HCT116 (cell line): Measurements from ENCODE around the gene HOXC11. TPM values are rescaled to one million over a fixed set of nuclear protein-coding genes. Genes with fewer than 3 reads are reported as not detected.

Experiments
- ATAC-seq: fragments of 200-7000 bp; cut with Tn5 transposase; 2 replicates; pipeline ENCODE4 v1.9.1; 2020; ENCODE audit warnings: mild to moderate bottlenecking, moderate library complexity
- BruUV-seq: library from RNA; stranded (reverse); fragments of 400-500 nt; replicated peaks from 2 replicates; lab custom pipeline; 2021; lab: Mats Ljungman, UMichigan
- CTCF ChIA-PET: fragments of 300-600 bp; sonication (Branson Sonifier 250); formaldehyde crosslinking; loops from one replicate; lab custom pipeline; 2021; ENCODE audit warnings: antibody characterized with exemption; lab: Charles Lee
- POLR2A ChIA-PET: fragments of 300-600, 350-600 bp; sonication (Branson Sonifier 250); formaldehyde crosslinking; loops from one replicate; lab custom pipeline; 2021; ENCODE audit warnings: antibody characterized with exemption; lab: Charles Lee
- RAD21 ChIA-PET, 2 experiments: fragments of 300-600 bp; sonication (Branson Sonifier 250); formaldehyde crosslinking; loops; one replicate each; lab custom pipeline; 2023; ENCODE audit warnings: low total read pairs in 2 of 2; ENCODE audit not compliant: uncharacterized antibody in 2 of 2, unreplicated experiment in 2 of 2, low non-redundant PET in 1 of 2; lab: Charles Lee
- DNase-seq: peaks from one replicate; pipeline ENCODE4 v3.0.0-alpha.2; 2010; ENCODE audit warnings: low read depth, low spot score
- H2AFZ ChIP-seq: fragments of 200-600 bp; shearing (Covaris generic), sonication (generic); 2 replicates; pipeline ENCODE4 v1.6.1; 2017; ENCODE audit warnings: low read depth, mixed run types, mixed read lengths, antibody characterized with exemption, low read length; ENCODE audit not compliant: poor library complexity, severe bottlenecking
- H3K27ac ChIP-seq: 2 replicates; pipeline ENCODE4 v1.5.1; 2012; ENCODE audit warnings: low read depth, low read length
- H3K27me3 ChIP-seq: fragments of 200-600 bp; sonication (generic); 2 replicates; pipeline ENCODE4 v1.6.1; 2016; ENCODE audit warnings: mixed run types, low read length, mixed read lengths; ENCODE audit not compliant: insufficient read depth
- H3K36me3 ChIP-seq, 2 experiments: fragments of 200-500 bp in 1 of 2; fragments of 200-600 bp in 1 of 2; sonication (Bioruptor generic) in 1 of 2; sonication (generic) in 1 of 2; 2 replicates each; pipeline versions ENCODE4 v1.5.1 to v1.6.1; 2014 to 2016; ENCODE audit warnings: low read length in 2 of 2, inconsistent platforms in 1 of 2, mixed read lengths in 1 of 2, mixed run types in 1 of 2; ENCODE audit not compliant: insufficient read depth in 2 of 2, control insufficient read depth in 1 of 2
- H3K4me1 ChIP-seq, 2 experiments: fragments of 200-600 bp in 1 of 2; sonication (generic) in 1 of 2; 2 replicates each; pipeline versions ENCODE4 v1.5.1 to v1.6.1; 2012 to 2017; ENCODE audit warnings: low read length in 2 of 2, inconsistent platforms in 1 of 2, mild to moderate bottlenecking in 1 of 2, mixed read lengths in 1 of 2, mixed run types in 1 of 2, moderate library complexity in 1 of 2; ENCODE audit not compliant: insufficient read depth in 2 of 2, control insufficient read depth in 1 of 2
- H3K4me2 ChIP-seq: fragments of 200-600 bp; sonication (generic); 2 replicates; pipeline ENCODE4 v1.6.1; 2017; ENCODE audit warnings: mixed run types, low read length, mixed read lengths
- H3K4me3 ChIP-seq, 2 experiments: fragments of 200-600 bp in 1 of 2; sonication (generic) in 1 of 2; replicated peaks in 1 of 2; 2 replicates each; pipeline ENCODE4 v1.5.1; 2011 to 2016; ENCODE audit warnings: low read length in 2 of 2, control low read depth in 1 of 2, low read depth in 1 of 2, mild to moderate bottlenecking in 1 of 2, mixed read lengths in 1 of 2, mixed run types in 1 of 2
- H3K79me2 ChIP-seq: fragments of 200-600 bp; sonication (generic); 2 replicates; pipeline ENCODE4 v1.6.1; 2017; ENCODE audit warnings: mild to moderate bottlenecking, mixed run types, low read length, moderate library complexity, mixed read lengths; ENCODE audit not compliant: insufficient read depth
- H3K9ac ChIP-seq: fragments of 200-600 bp; sonication (generic); 2 replicates; pipeline ENCODE4 v1.6.1; 2016; ENCODE audit warnings: low read length, mixed read lengths
- H3K9me2 ChIP-seq: fragments of 200-600 bp; sonication (generic), shearing (Covaris generic); 2 replicates; pipeline ENCODE4 v1.6.1; 2017; ENCODE audit warnings: mixed run types, mild to moderate bottlenecking, moderate library complexity; ENCODE audit not compliant: insufficient read depth
- H3K9me3 ChIP-seq, 2 experiments: fragments of 200-500 bp in 1 of 2; fragments of 200-600 bp in 1 of 2; sonication (Bioruptor generic) in 1 of 2; sonication (generic) in 1 of 2; 2 replicates each; pipeline ENCODE4 v1.6.1; 2014 to 2017; ENCODE audit warnings: low read length in 2 of 2, mixed read lengths in 2 of 2, inconsistent platforms in 1 of 2, low read depth in 1 of 2, mild to moderate bottlenecking in 1 of 2, mixed run types in 1 of 2, moderate library complexity in 1 of 2; ENCODE audit not compliant: control insufficient read depth in 1 of 2, insufficient read depth in 1 of 2
- H4K20me1 ChIP-seq: fragments of 200-600 bp; sonication (generic), shearing (Covaris generic); 2 replicates; pipeline ENCODE4 v1.6.1; 2017; ENCODE audit warnings: mixed run types, mild to moderate bottlenecking, moderate library complexity; ENCODE audit not compliant: insufficient read depth
- CBX3 ChIP-seq: IDR thresholded peaks from 2 replicates; pipeline ENCODE4 v1.6.1; 2012; ENCODE audit warnings: low read depth
- CTCF ChIP-seq, 3 experiments: fragments of 200-600 bp in 1 of 3; sonication (generic) in 1 of 3; IDR thresholded peaks in 2 of 3; conservative IDR thresholded peaks in 1 of 3; 2 replicates each; pipeline ENCODE4 v1.5.1; 2012 to 2017; ENCODE audit warnings: low read depth in 2 of 3, low read length in 2 of 3, antibody characterized with exemption in 1 of 3, borderline replicate concordance in 1 of 3, control low read depth in 1 of 3, mild to moderate bottlenecking in 1 of 3, mixed read lengths in 1 of 3, mixed run types in 1 of 3, moderate library complexity in 1 of 3; ENCODE audit not compliant: insufficient read depth in 1 of 3
- EGR1 ChIP-seq: IDR thresholded peaks from 2 replicates; pipeline ENCODE4 v1.6.1; 2012; ENCODE audit warnings: low read depth
- ELF1 ChIP-seq: IDR thresholded peaks from 2 replicates; pipeline ENCODE4 v1.6.1; 2012; ENCODE audit warnings: low read depth, borderline replicate concordance
- FOSL1 ChIP-seq: IDR thresholded peaks from 2 replicates; pipeline ENCODE4 v1.6.1; 2012; ENCODE audit warnings: low read depth
- JUND ChIP-seq: IDR thresholded peaks from 2 replicates; pipeline ENCODE4 v1.6.1; 2012
- MAX ChIP-seq: IDR thresholded peaks from 2 replicates; pipeline ENCODE4 v1.6.1; 2012
- POLR2A ChIP-seq: IDR thresholded peaks from 2 replicates; pipeline ENCODE4 v1.7.0; 2011; ENCODE audit warnings: borderline replicate concordance; ENCODE audit not compliant: insufficient read depth, insufficient read length; ENCODE audit errors: extremely low read depth
- POLR2AphosphoS5 ChIP-seq: IDR thresholded peaks from 2 replicates; pipeline ENCODE4 v1.6.1; 2011; ENCODE audit warnings: mild to moderate bottlenecking, low read depth, low read length, moderate library complexity
- REST ChIP-seq: IDR thresholded peaks from 2 replicates; pipeline ENCODE4 v1.6.1; 2012; ENCODE audit warnings: low read depth
- SRF ChIP-seq: IDR thresholded peaks from 2 replicates; pipeline ENCODE4 v1.6.1; 2012; ENCODE audit warnings: low read depth
- TCF7L2 ChIP-seq: IDR thresholded peaks from 2 replicates; pipeline ENCODE4 v1.7.0; 2011; ENCODE audit warnings: borderline replicate concordance, inconsistent platforms; ENCODE audit not compliant: insufficient read depth, insufficient read length; ENCODE audit errors: extremely low read depth
- ZFX ChIP-seq: fragments of 450-650 bp; IDR thresholded peaks from 2 replicates; pipeline ENCODE4 v1.6.1; 2017
- intact Hi-C: fragments of 100-400 bp; cut with micrococcal nuclease; formaldehyde crosslinking; loops from 2 replicates; pipeline ENCODE4 v1.10.0; 2022
- total RNA-seq: library from RNA; stranded (reverse); gene quantifications from one replicate; pipeline ENCODE4 v1.2.1, GENCODE V29; 2021; ENCODE audit not compliant: unreplicated experiment

Gene HOXC11
- total RNA-seq, 1 experiment from 2014 or later, result 0.22 TPM

- peak in 1 of 3 experiments; percentile 18; a peak in 1 of 6 replicates for TF ChIP-seq CTCF (IDR thresholded peaks at IDR 0.05 in 2 of 3, conservative IDR thresholded peaks at IDR 0.05 in 1 of 3; ENCODE audit: borderline replicate concordance in 1 of 3, insufficient read depth in 1 of 3, low read depth in 2 of 3, low read length in 2 of 3)
- TF ChIP-seq ZFX, result no peak
- BruUV-seq, result no TSS peak
- Histone ChIP-seq H3K79me2 (no peaks in the 10 kb centered on the region), H4K20me1 (no peaks in the 10 kb centered on the region), H3K27ac (no peak overlapping the region), H3K4me2 (no peak overlapping the region), H3K9ac (no peak overlapping the region), H3K4me1 (peaks cover 6 to 11% of the 10 kb centered on the region in 2 experiments), H2AFZ (no peak overlapping the region), H3K27me3 (no peaks in the 10 kb centered on the region), H3K9me3 (no peaks in the 10 kb centered on the region), H3K4me3 (no peak overlapping the region), H3K9me2 (no peaks in the 10 kb centered on the region), H3K36me3 (no peaks in the 10 kb centered on the region)
- ChIA-PET POLR2A (no interaction called here), CTCF (interaction anchor here (1.7 kb wide), 2 partner anchors 179 to 188 kb away, joined by 5 to 6 read pairs; no protein-coding TSS in a partner anchor), RAD21 (no interaction called here)
- DNase-seq (no peak), ATAC-seq (no peak)
- intact Hi-C loops, result no loop called here
These were observed 39.9 kb downstream of the HOXC11 start for GRCh38 chr12:54012631-54013409.

GRCh38 chr12:54014377-54015017, 41.6 kb downstream of the HOXC11 start:
- Histone ChIP-seq H4K20me1 (no peaks in the 10 kb centered on the region), H3K79me2 (no peaks in the 10 kb centered on the region), H3K4me3 (no peak overlapping the region), H3K36me3 (no peaks in the 10 kb centered on the region), H3K9me2 (no peaks in the 10 kb centered on the region), H3K9ac (no peak overlapping the region), H3K9me3 (no peaks in the 10 kb centered on the region), H3K4me1 (peaks cover 15 to 24% of the 10 kb centered on the region in 2 experiments), H2AFZ (no peak overlapping the region), H3K27ac (no peak overlapping the region), H3K4me2 (no peak overlapping the region), H3K27me3 (no peaks in the 10 kb centered on the region)
- ChIA-PET CTCF (interaction anchor here (4.3 kb wide), 1 partner anchor 8 kb away, joined by 29 read pairs; no protein-coding TSS in a partner anchor), POLR2A (no interaction called here), RAD21 (no interaction called here)
- intact Hi-C loops, result no loop called here
- ATAC-seq (no peak), DNase-seq (no peak)
- BruUV-seq, result no TSS peak
- TF ChIP-seq EGR1 (no peak), CBX3 (no peak), ELF1 (no peak), MAX (no peak), ZFX (no peak), JUND (no peak), REST (no peak), TCF7L2 (no peak), FOSL1 (no peak), SRF (no peak), POLR2AphosphoS5 (no peak), POLR2A (no peak)
